Measurements from ENCODE around the gene SLC44A4.
"Not testable (repeated sequence)": the region's sequence is repeated elsewhere in the genome, so short reads cannot be mapped to it uniquely, and the experiment has no call there.

The SLC44A4 gene
- 0 to 1.2 (median 0.04) reads per million in 18 experiments for total RNA-seq

GRCh38 chr6:31878726-31879125, at the start of gene SLC44A4:
SLC44A4 (minus strand) TSS chr6:31878997; CDS start chr6:31878980, 17 bp downstream.
- no peak for DNase-seq

GRCh38 chr6:31928672-31928939, 49.8 kb upstream of the SLC44A4 start:
- no peak for DNase-seq

- DNase-seq, result no peak
Measured at GRCh38 chr6:31927863-31928671, 49.3 kb upstream of the SLC44A4 start.

GRCh38 chr6:31927242-31927862, 48.6 kb upstream of the SLC44A4 start, which contains the start of gene C2:
C2 (plus strand) TSS chr6:31927717; CDS start chr6:31927753, 36 bp downstream.
- peak in 1 of 2 donors; percentile 5 for DNase-seq

DNA sequence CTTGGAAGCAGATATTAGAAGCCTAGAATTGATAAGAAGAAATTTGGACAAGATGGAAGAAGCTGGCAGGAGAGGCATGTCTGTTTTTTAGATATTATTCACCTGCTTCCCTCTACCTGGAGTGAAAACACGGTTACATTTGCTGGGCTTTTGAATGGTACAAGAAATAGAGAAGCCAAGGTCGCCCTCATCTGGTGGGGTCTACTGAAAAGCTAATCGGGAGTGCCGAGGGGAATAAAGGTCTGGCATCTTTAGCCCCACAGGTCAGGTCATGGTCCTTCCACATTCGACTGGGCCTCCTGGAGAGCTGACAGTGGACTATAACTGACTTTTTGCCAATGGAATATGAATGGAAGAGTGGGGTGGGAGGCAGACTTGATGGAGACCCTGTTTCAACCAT, 44.1 kb upstream of the SLC44A4 start:
- peak in 1 of 2 donors; percentile 41 for DNase-seq

GRCh38 chr6:31920811-31921210, 42.0 kb upstream of the SLC44A4 start:
- DNase-seq, result peak; percentile 64 to 74

DNA sequence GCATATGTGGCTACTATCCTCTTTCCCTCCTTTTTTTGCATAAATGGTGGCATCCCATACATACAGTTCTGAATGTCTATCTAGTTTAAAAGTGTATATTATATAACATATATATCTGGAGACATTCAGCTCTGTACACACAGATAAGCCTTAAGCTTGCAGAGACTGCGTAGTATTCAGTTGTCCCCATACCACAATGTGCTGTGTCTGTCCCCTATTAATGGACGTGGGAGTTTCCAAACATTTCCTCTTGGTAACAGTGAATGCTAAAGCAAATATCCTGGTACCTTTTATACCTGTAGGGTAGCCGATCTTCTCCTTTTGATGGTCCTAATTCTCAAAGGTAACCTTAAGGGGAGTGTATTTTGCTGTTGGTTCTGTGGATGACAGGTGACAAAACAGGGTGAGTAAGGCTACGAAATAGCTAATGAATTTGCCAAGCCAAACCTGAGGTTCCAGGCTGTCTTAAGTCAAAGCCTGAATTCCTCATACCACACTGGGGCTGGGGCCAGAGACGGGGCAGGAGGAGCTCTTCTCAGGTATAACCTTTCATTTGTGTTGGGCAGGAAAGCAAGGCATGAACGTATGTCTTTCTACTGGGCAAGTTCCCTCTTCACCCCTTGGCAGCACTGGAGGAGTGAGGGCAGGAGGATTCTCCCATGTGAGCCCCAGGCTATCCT, 41.0 kb upstream of the SLC44A4 start:
- DNase-seq, result no peak

DNA sequence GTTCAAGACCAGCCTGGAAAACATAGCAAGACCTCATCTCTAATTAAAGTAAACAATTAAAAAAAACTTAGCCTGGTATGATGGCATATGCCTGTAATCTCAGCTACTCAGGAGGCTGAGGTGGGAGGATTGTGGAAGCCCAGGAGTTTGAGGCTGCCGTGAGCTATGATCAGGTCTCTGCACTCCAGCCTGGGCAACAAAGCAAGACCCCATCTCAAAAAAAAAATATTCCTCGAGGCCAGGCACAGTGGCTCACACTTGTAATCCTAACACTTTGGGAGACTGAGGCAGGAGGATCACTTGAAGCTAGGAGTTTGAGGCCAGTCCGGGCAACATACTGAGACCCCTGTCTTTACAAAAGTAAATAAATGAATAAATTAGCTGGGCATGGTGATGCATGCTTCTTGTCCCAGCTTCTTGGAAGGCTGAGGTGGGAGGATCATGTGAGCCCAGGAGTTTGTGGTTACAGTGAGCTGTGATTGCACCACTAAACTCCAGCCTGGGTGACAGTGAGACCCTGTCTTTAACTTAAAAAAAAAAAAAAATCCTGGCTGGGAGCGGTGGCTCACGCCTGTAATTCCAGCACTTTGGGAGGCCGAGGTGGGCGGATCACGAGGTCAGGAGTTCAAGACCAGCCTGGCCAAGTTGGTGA, 39.4 kb upstream of the SLC44A4 start:
- peak; percentile 62 to 81 for DNase-seq

DNA sequence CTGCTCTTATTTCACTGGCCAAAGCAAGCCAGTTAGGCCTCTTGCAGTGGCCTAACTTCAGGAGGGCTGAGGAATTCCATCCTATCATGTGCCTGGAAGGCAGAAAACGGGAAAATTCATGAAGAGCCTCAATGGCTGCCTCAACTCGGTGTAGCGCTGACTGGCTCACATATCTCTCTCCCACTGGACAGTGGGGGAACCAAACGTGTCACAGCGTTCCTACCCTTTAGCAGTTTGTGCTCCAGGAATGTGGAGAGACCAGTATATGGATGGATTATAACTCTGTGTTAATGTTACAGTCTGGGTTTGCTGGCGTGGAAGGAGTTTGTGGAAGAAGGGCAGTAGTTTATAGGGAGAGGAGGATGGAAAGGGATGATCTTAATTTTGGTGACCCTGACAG, 37.0 kb upstream of the SLC44A4 start:
- no peak for DNase-seq

DNA sequence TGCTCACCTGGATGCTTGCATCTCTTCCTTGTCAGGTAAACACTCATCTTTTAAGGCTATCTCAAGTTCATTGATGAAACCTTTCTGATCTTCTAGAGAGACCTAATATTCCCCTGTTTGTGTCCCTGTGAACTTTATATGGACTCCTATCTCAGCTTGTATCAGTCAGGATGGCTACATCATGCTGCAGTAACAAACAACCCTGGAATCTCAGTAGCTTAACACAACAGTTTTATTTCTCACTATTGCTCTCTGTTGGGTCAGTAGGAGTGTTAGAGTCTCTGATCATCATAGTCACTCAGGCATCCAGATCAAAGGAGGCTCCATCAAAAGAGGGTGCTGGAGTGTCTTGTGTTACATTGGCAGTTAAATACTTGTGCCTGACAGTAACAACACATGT, 36.6 kb upstream of the SLC44A4 start:
- DNase-seq, result no peak

DNA sequence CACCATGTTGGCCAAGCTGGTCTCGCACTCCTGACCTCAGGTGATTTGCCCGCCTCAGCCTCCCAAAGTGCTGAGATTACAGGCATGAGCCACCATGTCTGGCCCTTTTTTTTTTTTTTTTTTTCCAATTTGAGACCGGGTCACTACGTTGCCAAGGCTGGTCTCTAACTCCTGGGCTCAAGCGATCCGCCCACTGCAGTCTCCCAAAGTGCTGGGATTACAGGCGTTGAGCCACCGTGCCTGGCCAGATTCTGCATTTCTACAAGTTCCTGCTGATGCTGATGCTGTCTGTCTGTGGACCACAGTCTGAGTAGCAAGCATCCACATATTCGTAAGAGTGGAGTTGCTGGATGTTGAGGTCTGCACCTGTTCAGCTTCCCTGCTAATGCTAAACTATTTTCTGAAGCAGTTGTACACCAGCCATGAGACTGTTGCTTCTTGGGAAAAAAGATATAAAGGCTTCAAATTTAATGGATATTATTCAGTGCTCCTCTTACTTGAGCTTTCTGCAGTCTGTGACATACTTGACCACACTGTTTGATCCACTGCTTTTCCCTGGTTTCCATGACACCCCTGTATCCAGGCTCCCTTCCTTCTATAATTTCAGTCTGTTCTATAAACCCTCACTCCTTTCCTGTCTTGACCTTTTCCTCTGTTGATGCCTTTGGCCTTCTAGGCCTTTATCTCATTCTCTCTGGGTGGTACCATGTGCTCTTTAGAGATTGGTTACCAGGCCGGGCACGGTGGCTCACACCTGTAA, 33.2 kb upstream of the SLC44A4 start:
- no peak for DNase-seq

GRCh38 chr6:31909298-31909697, 30.5 kb upstream of the SLC44A4 start:
- not testable (repeated sequence) for DNase-seq

DNA sequence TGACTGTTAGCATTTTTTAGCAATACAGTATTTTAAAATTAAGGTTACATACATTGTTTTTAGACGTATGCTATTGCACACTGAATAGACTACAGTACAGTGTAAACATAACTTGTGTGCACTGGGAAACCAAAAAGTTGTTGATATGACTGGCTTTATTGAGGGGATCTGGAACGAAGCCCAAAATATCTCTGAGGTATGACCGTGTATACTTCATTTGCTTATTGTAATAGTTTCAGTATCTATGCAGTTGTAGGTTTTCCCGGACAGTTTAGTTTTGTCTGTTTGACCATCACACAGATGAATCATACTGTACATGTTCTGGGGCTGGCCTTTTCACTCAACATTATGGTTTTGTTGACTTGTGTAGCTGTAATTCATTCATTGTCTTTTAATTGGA, 30.0 kb upstream of the SLC44A4 start:
- DNase-seq, result no peak

DNA sequence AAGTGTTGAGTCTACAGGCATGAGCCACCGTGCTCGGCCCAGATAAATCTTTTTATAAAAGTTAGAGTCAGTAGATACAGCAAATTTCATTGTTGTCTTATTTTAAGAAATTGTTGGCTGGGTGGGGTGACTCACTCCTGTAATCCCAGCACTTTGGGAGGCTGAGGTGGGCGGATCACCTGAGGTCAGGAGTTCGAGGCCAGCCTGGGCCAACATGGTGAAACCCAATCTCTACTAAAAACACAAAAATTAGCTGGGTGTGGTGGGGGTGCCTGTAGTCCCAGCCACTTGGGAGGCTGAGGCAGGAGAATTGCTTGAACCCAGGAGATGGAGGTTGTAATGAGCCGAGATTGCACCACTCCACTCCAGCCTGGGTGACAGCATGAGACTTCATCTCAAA, 29.5 kb upstream of the SLC44A4 start:
- DNase-seq, result not testable (repeated sequence)

DNA sequence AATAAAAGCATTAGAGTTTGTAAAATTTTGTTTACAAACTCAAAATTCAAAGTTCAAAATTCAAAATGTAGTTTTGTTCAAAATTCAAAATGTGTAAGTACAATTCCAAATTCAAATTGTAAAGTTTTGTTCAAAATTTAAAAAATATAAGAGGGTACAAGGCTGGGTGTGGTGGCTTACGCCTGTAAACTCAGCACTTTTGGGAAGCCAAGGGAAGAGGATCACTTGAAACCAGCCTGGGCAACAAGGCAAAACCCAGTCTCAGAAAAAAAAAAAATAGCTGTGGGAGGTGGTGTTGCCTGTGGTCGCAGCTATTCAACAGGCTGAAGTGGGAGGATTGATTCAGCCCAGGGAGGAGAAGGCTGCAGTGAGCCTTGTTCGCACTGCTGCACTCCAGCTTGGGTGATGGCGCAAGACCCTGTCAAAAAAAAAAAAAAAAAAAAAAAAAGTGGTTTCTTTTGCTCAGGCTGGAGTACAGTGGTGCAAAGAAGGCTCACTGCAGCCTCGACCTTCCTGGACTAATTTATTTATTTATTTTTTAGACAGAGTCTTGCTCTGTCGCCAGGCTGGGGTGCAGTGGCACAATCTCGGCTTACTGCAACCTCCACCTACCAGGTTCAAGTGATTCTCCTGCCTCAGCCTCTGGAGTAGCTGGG, 28.5 kb upstream of the SLC44A4 start:
- peak; percentile 92 to 94 for DNase-seq

- not testable (repeated sequence) for DNase-seq
Measured at GRCh38 chr6:31906727-31907126, 27.9 kb upstream of the SLC44A4 start.

- no peak for DNase-seq
Measured at GRCh38 chr6:31906122-31906521, 27.3 kb upstream of the SLC44A4 start.

DNA sequence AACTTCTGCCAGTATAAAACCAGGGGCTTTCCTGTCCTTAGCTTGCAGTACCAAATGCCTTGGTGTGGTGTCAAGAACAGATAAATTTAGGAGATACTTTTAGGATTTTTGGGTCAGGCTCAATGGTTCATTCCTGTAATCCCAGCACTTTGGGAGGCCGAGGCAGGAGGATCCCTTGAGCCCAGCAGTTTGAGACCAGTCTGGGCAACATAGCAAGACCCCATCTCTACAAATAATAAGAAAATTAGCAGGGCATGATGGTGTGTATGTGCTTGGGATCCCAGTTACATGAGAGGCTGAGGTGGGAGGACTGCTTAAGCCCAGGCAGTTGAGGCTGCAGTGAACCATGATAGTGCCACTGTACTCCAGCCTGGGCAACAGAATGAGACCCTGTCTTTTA, 26.2 kb upstream of the SLC44A4 start:
- DNase-seq, result no peak

- DNase-seq, result no peak
Measured at GRCh38 chr6:31903957-31904356, 25.2 kb upstream of the SLC44A4 start.

- DNase-seq, result peak; percentile 74 to 75
Measured at GRCh38 chr6:31901953-31902643, 23.3 kb upstream of the SLC44A4 start, which contains the start of gene ZBTB12. ZBTB12 (minus strand) TSS chr6:31902086; CDS start chr6:31901305, 781 bp downstream.

GRCh38 chr6:31901415-31901952, 22.7 kb upstream of the SLC44A4 start:
- DNase-seq, result peak; percentile 10 to 22

Measured in inflammatory macrophage (primary cell).